GM10266 (cell line): ENCODE measurements around the gene WDR18.
"Not testable (repeated sequence)": the region's sequence is repeated elsewhere in the genome, so short reads cannot be mapped to it uniquely, and the experiment has no call there.

Source experiments
- DNase-seq: peaks from one replicate; pipeline ENCODE4 v3.0.0; 2012; ENCODE audit errors: extremely low spot score
- CTCF ChIP-seq: IDR thresholded peaks from 2 replicates; pipeline ENCODE4 v1.5.1; 2012; ENCODE audit warnings: mild to moderate bottlenecking, low read depth; ENCODE audit not compliant: control insufficient read depth, insufficient read depth; ENCODE audit errors: missing control alignments

Gene WDR18

GRCh38 chr19:1020868-1021425, 36.8 kb downstream of the WDR18 start, which contains the start of gene TMEM259:
TMEM259 (minus strand) TSS chr19:1021123; CDS start chr19:1020996, 127 bp downstream.
- DNase-seq, result peak; percentile 100
- TF ChIP-seq CTCF, result no peak

GRCh38 chr19:1023883-1024188, 39.7 kb downstream of the WDR18 start:
- not testable (repeated sequence) for DNase-seq

- not testable (repeated sequence) for DNase-seq
Measured at GRCh38 chr19:1025080-1025479, 40.9 kb downstream of the WDR18 start.

GRCh38 chr19:1025960-1026782, 42.0 kb downstream of the WDR18 start, which contains the start of gene CNN2:
CNN2 (plus strand) TSS chr19:1026608; CDS start chr19:1026662, 54 bp downstream.
- TF ChIP-seq CTCF, result no peak
- DNase-seq, result peak; percentile 91

GRCh38 chr19:1026783-1027649, 42.9 kb downstream of the WDR18 start:
- DNase-seq, result peak; percentile 62
- no peak for TF ChIP-seq CTCF

GRCh38 chr19:1027650-1028061, 43.5 kb downstream of the WDR18 start:
- DNase-seq, result no peak
- no peak for TF ChIP-seq CTCF

- peak; percentile 71 for DNase-seq
- no peak for TF ChIP-seq CTCF
Measured at GRCh38 chr19:1028062-1028926, 44.1 kb downstream of the WDR18 start.
